ENCODE measurements around the gene ECSCR.
"Not testable (repeated sequence)": the region's sequence is repeated elsewhere in the genome, so short reads cannot be mapped to it uniquely, and the experiment has no call there.

The ECSCR gene

GRCh38 chr5:139451176-139451575 lies 11.4 kb downstream of the ECSCR start:
- FAIRE-seq (no peak), DNase-seq (ENCODE audit: insufficient read length, low spot score) (no peak)
- no peak for TF ChIP-seq CTCF (IDR thresholded peaks at IDR 0.05; ENCODE audit: insufficient read depth, missing control alignments)

GRCh38 chr5:139446956-139447779 lies 15.4 kb downstream of the ECSCR start:
- TF ChIP-seq CTCF (IDR thresholded peaks at IDR 0.05; ENCODE audit: insufficient read depth, missing control alignments), result no peak
- DNase-seq (ENCODE audit: insufficient read length, low spot score), result no peak
- no peak for FAIRE-seq

GRCh38 chr5:139445325-139446170 lies 17.0 kb downstream of the ECSCR start:
- FAIRE-seq, result no peak
- DNase-seq (ENCODE audit: insufficient read length, low spot score), result no peak
- TF ChIP-seq CTCF (IDR thresholded peaks at IDR 0.05; ENCODE audit: insufficient read depth, missing control alignments), result no peak

- FAIRE-seq (no peak), DNase-seq (ENCODE audit: insufficient read length, low spot score) (no peak)
- no peak for TF ChIP-seq CTCF (IDR thresholded peaks at IDR 0.05; ENCODE audit: insufficient read depth, missing control alignments)
These were observed 18.6 kb downstream of the ECSCR start for GRCh38 chr5:139443831-139444453.

GRCh38 chr5:139440416-139440815 lies 22.1 kb downstream of the ECSCR start:
- DNase-seq (ENCODE audit: insufficient read length, low spot score); FAIRE-seq: not testable (repeated sequence)

GRCh38 chr5:139439013-139439903 lies 23.3 kb downstream of the ECSCR start, which contains the start of gene DNAJC18:
Gene DNAJC18 (minus strand): TSS chr5:139439525. CDS start chr5:139439445, 80 bp downstream.
- no peak for FAIRE-seq

More at GRCh38 chr5:139439013-139439903, 23.3 kb downstream of the ECSCR start, which contains the start of gene DNAJC18:
- DNase-seq (ENCODE audit: insufficient read length, low spot score), result peak; percentile 96
- no peak for TF ChIP-seq CTCF (IDR thresholded peaks at IDR 0.05; ENCODE audit: insufficient read depth, missing control alignments)
